CD14-positive monocyte (primary cell): Measurements from ENCODE around the gene ZNF48. TPM values are rescaled to one million over a fixed set of nuclear protein-coding genes. Genes with fewer than 3 reads are reported as not detected.

Experiments used
- DNase-seq, 3 donors: peaks; one replicate each; pipeline ENCODE4 v3.0.0-alpha.2; 2011 to 2022
- H2AFZ ChIP-seq: 2 replicates; pipeline ENCODE4 v1.6.0; 2012; ENCODE audit warnings: mild to moderate bottlenecking, low read depth, low read length, inconsistent platforms; ENCODE audit not compliant: insufficient read depth, poor library complexity, severe bottlenecking
- H3K27ac ChIP-seq, 2 donors: 1 replicate in 1 of 2; 2 replicates in 1 of 2; pipeline ENCODE4 v1.5.1; 2012 to 2013; ENCODE audit warnings: low read length in 2 of 2, control low read depth in 1 of 2, inconsistent platforms in 1 of 2, low read depth in 1 of 2, mild to moderate bottlenecking in 1 of 2
- H3K27me3 ChIP-seq, 2 donors: one replicate each; pipeline versions ENCODE4 v1.6.0 to v1.6.1; 2011 to 2013; ENCODE audit warnings: low read length in 2 of 2; ENCODE audit not compliant: control insufficient read depth in 2 of 2, insufficient read depth in 2 of 2
- H3K36me3 ChIP-seq, 2 donors: replicated peaks in 1 of 2; 1 replicate in 1 of 2; 2 replicates in 1 of 2; pipeline versions ENCODE4 v1.5.1 to v1.6.1; 2012 to 2013; ENCODE audit warnings: low read length in 2 of 2, control low read depth in 1 of 2, inconsistent platforms in 1 of 2, mild to moderate bottlenecking in 1 of 2; ENCODE audit not compliant: insufficient read depth in 2 of 2, control insufficient read depth in 1 of 2
- H3K4me1 ChIP-seq, 2 donors: 1 replicate in 1 of 2; 2 replicates in 1 of 2; pipeline versions ENCODE4 v1.5.1 to v1.6.1; 2012 to 2013; ENCODE audit warnings: low read length in 2 of 2, control low read depth in 1 of 2, inconsistent platforms in 1 of 2, mild to moderate bottlenecking in 1 of 2, moderate library complexity in 1 of 2; ENCODE audit not compliant: insufficient read depth in 2 of 2, control insufficient read depth in 1 of 2
- H3K4me2 ChIP-seq: replicated peaks from 2 replicates; pipeline ENCODE3; 2012; ENCODE audit warnings: low read length, moderate library complexity, mild to moderate bottlenecking; ENCODE audit not compliant: poor library complexity, severe bottlenecking; ENCODE audit errors: extremely low read depth
- H3K4me3 ChIP-seq, 3 experiments: fragments of 200-600 bp in 1 of 3; sonication (generic) in 1 of 3; replicated peaks in 1 of 3; 1 replicate in 2 of 3; 2 replicates in 1 of 3; pipeline ENCODE4 v1.5.1; 2011 to 2013; ENCODE audit warnings: low read length in 3 of 3, mild to moderate bottlenecking in 3 of 3, control low read depth in 2 of 3, low read depth in 2 of 3, inconsistent platforms in 1 of 3, moderate library complexity in 1 of 3
- H3K79me2 ChIP-seq: 2 replicates; pipeline ENCODE4 v1.6.0; 2012; ENCODE audit warnings: mild to moderate bottlenecking, control low read depth, inconsistent platforms, low read length, moderate library complexity; ENCODE audit not compliant: insufficient read depth
- H3K9ac ChIP-seq: 2 replicates; pipeline ENCODE4 v1.6.0; 2017; ENCODE audit warnings: low read length, mild to moderate bottlenecking; ENCODE audit not compliant: insufficient read depth, poor library complexity, severe bottlenecking
- H3K9me3 ChIP-seq, 2 donors: replicated peaks in 1 of 2; 1 replicate in 1 of 2; 2 replicates in 1 of 2; pipeline versions ENCODE4 v1.5.1 to v1.6.1; 2012 to 2013; ENCODE audit warnings: low read length in 2 of 2, control low read depth in 1 of 2; ENCODE audit not compliant: control insufficient read depth in 1 of 2, insufficient read depth in 1 of 2
- H4K20me1 ChIP-seq: 2 replicates; pipeline ENCODE4 v1.6.0; 2012; ENCODE audit warnings: mild to moderate bottlenecking, low read length, control low read depth, moderate library complexity; ENCODE audit not compliant: insufficient read depth
- H3K27ac Mint-ChIP-seq, 7 donors: one replicate each; pipeline ENCODE4 v1.8.0; 2020; ENCODE audit warnings: mild to moderate bottlenecking in 7 of 7, mixed read lengths in 7 of 7, moderate library complexity in 6 of 7, inconsistent platforms in 2 of 7
- H3K27me3 Mint-ChIP-seq, 3 donors: one replicate each; pipeline ENCODE4 v1.8.0; 2021 to 2022; ENCODE audit warnings: low read depth in 3 of 3, mild to moderate bottlenecking in 3 of 3, mixed read lengths in 3 of 3, moderate library complexity in 3 of 3, inconsistent platforms in 1 of 3
- H3K36me3 Mint-ChIP-seq, 2 donors: one replicate each; pipeline ENCODE4 v1.8.0; 2020; ENCODE audit warnings: mixed read lengths in 2 of 2, inconsistent platforms in 1 of 2, mild to moderate bottlenecking in 1 of 2
- H3K4me1 Mint-ChIP-seq: one replicate; pipeline ENCODE4 v1.8.0; 2020; ENCODE audit warnings: mild to moderate bottlenecking, mixed read lengths
- H3K4me3 Mint-ChIP-seq, 2 donors: one replicate each; pipeline ENCODE4 v1.8.0; 2020; ENCODE audit warnings: mild to moderate bottlenecking in 2 of 2, mixed read lengths in 2 of 2, moderate library complexity in 1 of 2
- H3K9me3 Mint-ChIP-seq, 7 donors: one replicate each; pipeline ENCODE4 v1.8.0; 2020 to 2022; ENCODE audit warnings: mixed read lengths in 7 of 7, mild to moderate bottlenecking in 6 of 7, moderate library complexity in 6 of 7, inconsistent platforms in 2 of 7
- CTCF ChIP-seq: fragments of 200-600 bp; IDR thresholded peaks from one replicate; pipeline ENCODE4 v1.8.0; 2022; ENCODE audit warnings: antibody characterized with exemption, mild to moderate bottlenecking
- WGBS: methylation state at CpG from one replicate; pipeline ENCODE4 v1.1.5; 2013; ENCODE audit warnings: missing lambda C conversion rate; ENCODE audit not compliant: insufficient coverage; 5-methylcytosine and 5-hydroxymethylcytosine counted together
- intact Hi-C, 2 donors: fragments of 100-400 bp; cut with micrococcal nuclease; formaldehyde crosslinking; loops; one replicate each; pipeline versions ENCODE4 v1.15.0 to v1.15.1; 2023
- polyA plus RNA-seq, 3 donors: library from polyadenylated mRNA; depleted of rRNA in 1 of 3; unstranded in 2 of 3; stranded (reverse) in 1 of 3; fragments of 300-500 nt in 2 of 3; fragments of >200 nt in 1 of 3; fragmentation: Illumina TruSeq in 2 of 3; gene quantifications; 1 replicate in 2 of 3; 2 replicates in 1 of 3; pipeline ENCODE4 v1.2.3, GENCODE V29; 2012 to 2021

The ZNF48 gene
- polyA plus RNA-seq, 3 donors, result 0.67 to 1.4 (median 0.93) TPM

GRCh38 chr16:30414159-30414558 lies 18.9 kb downstream of the ZNF48 start:
- no peaks in the 10 kb centered on the region for H3K79me2 ChIP-seq
- H3K9ac ChIP-seq, result no peak overlapping the region
- H4K20me1 ChIP-seq, result no peaks in the 10 kb centered on the region
- peaks cover 0 to 2% (median 1%) of the 10 kb centered on the region in 3 donors for H3K27me3 Mint-ChIP-seq
- H3K9me3 Mint-ChIP-seq, result no peaks in the 10 kb centered on the region
- no peaks in the 10 kb centered on the region for H3K27me3 ChIP-seq
- DNase-seq, result no peak
- peaks cover 7 to 17% of the 10 kb centered on the region in 2 donors for H3K36me3 Mint-ChIP-seq
- H3K4me2 ChIP-seq, result no peak overlapping the region
- H3K4me1 Mint-ChIP-seq, result peaks cover 23% of the 10 kb centered on the region
- no peaks in the 10 kb centered on the region for H3K9me3 ChIP-seq
- no peak overlapping the region for H3K4me3 ChIP-seq
- no peak overlapping the region for H3K27ac ChIP-seq
- WGBS, result 100% methylated on average over 2 of the region's 5 CpGs
- peaks cover 19 to 30% of the 10 kb centered on the region in 2 donors for H3K4me1 ChIP-seq
- H2AFZ ChIP-seq, result no peak overlapping the region
- no peak overlapping the region for H3K27ac Mint-ChIP-seq
- H3K36me3 ChIP-seq, result peaks cover 0 to 9% of the 10 kb centered on the region in 2 donors
- intact Hi-C loops, result no loop called here
- no peak overlapping the region for H3K4me3 Mint-ChIP-seq
- no peak for TF ChIP-seq CTCF

- Histone ChIP-seq H3K36me3 (peaks cover 0 to 17% of the 10 kb centered on the region in 2 donors), H4K20me1 (no peaks in the 10 kb centered on the region), H3K9me3 (no peaks in the 10 kb centered on the region), H2AFZ (no peak overlapping the region), H3K27ac (no peak overlapping the region), H3K4me2 (no peak overlapping the region), H3K79me2 (no peaks in the 10 kb centered on the region), H3K4me1 (peaks cover 13 to 22% of the 10 kb centered on the region in 2 donors), H3K4me3 (no peak overlapping the region), H3K27me3 (no peaks in the 10 kb centered on the region), H3K9ac (no peak overlapping the region)
- intact Hi-C loops, result no loop called here
- no peaks in the 10 kb centered on the region for H3K9me3 Mint-ChIP-seq
- peaks cover 17% of the 10 kb centered on the region for H3K4me1 Mint-ChIP-seq
- peaks cover 17 to 20% of the 10 kb centered on the region in 2 donors for H3K36me3 Mint-ChIP-seq
- WGBS, result 98% methylated on average over 4 of the region's 4 CpGs
- peaks cover 0 to 2% (median 1%) of the 10 kb centered on the region in 3 donors for H3K27me3 Mint-ChIP-seq
- no peak for DNase-seq
- no peak overlapping the region for H3K27ac Mint-ChIP-seq
- H3K4me3 Mint-ChIP-seq, result no peak overlapping the region
- TF ChIP-seq CTCF, result no peak
These were observed 20.9 kb downstream of the ZNF48 start for GRCh38 chr16:30416047-30416603.
